GM19468 (cell line): ENCODE measurements around the gene SLC2A14.
"Not testable (repeated sequence)": the region's sequence is repeated elsewhere in the genome, so short reads cannot be mapped to it uniquely, and the experiment has no call there.

ENCODE experiments used
- ATAC-seq: cut with Tn5 transposase; IDR thresholded peaks from one replicate; pipeline ENCODE4 v1.9.1; 2021; ENCODE audit warnings: mild to moderate bottlenecking, moderate library complexity, moderate number of reproducible peaks; ENCODE audit not compliant: unreplicated experiment; ENCODE audit errors: extremely low read depth

SLC2A14 gene

GRCh38 chr12:7837366-7837765, 35.3 kb downstream of the SLC2A14 start:
- no peak for ATAC-seq

- ATAC-seq: no peak
These were observed 36.9 kb downstream of the SLC2A14 start for GRCh38 chr12:7835766-7836165.

- ATAC-seq: no peak
These were observed 37.6 kb downstream of the SLC2A14 start for GRCh38 chr12:7835116-7835515.

GRCh38 chr12:7834701-7835100, 38.0 kb downstream of the SLC2A14 start:
- no peak for ATAC-seq

- ATAC-seq: no peak
These were observed 38.9 kb downstream of the SLC2A14 start for GRCh38 chr12:7833831-7834230.

- not testable (repeated sequence) for ATAC-seq
These were observed 39.5 kb downstream of the SLC2A14 start for GRCh38 chr12:7833201-7833600.

- ATAC-seq: no peak
These were observed 40.5 kb downstream of the SLC2A14 start for GRCh38 chr12:7832059-7832696.

- ATAC-seq: not testable (repeated sequence)
These were observed 43.0 kb downstream of the SLC2A14 start for GRCh38 chr12:7829737-7830136.

- ATAC-seq: not testable (repeated sequence)
These were observed 47.0 kb downstream of the SLC2A14 start for GRCh38 chr12:7825754-7826153.

- ATAC-seq: no peak
These were observed 65.7 kb downstream of the SLC2A14 start for GRCh38 chr12:7806863-7807487.

GRCh38 chr12:7806319-7806718, 66.4 kb downstream of the SLC2A14 start:
- not testable (repeated sequence) for ATAC-seq

- no peak for ATAC-seq
These were observed 71.3 kb downstream of the SLC2A14 start for GRCh38 chr12:7801460-7801859.

GRCh38 chr12:7798750-7799308, 73.9 kb downstream of the SLC2A14 start:
- ATAC-seq: not testable (repeated sequence)

GRCh38 chr12:7797698-7798398, 74.9 kb downstream of the SLC2A14 start:
- ATAC-seq: no peak

- ATAC-seq: not testable (repeated sequence)
These were observed 75.4 kb downstream of the SLC2A14 start for GRCh38 chr12:7797269-7797668.

- no peak for ATAC-seq
These were observed 79.5 kb downstream of the SLC2A14 start for GRCh38 chr12:7793211-7793610.

GRCh38 chr12:7788884-7789528, 83.7 kb downstream of the SLC2A14 start, which contains the start of gene NANOG:
NANOG (plus strand) TSS chr12:7789402; CDS start chr12:7789615, 213 bp downstream.
- not testable (repeated sequence) for ATAC-seq

GRCh38 chr12:7788294-7788660, 84.4 kb downstream of the SLC2A14 start:
- ATAC-seq: no peak

GRCh38 chr12:7787574-7788293, 85.0 kb downstream of the SLC2A14 start:
- ATAC-seq: no peak

- ATAC-seq: no peak
These were observed 88.0 kb downstream of the SLC2A14 start for GRCh38 chr12:7784701-7785100.
